Measurements from ENCODE around the gene PPM1K.

DNA sequence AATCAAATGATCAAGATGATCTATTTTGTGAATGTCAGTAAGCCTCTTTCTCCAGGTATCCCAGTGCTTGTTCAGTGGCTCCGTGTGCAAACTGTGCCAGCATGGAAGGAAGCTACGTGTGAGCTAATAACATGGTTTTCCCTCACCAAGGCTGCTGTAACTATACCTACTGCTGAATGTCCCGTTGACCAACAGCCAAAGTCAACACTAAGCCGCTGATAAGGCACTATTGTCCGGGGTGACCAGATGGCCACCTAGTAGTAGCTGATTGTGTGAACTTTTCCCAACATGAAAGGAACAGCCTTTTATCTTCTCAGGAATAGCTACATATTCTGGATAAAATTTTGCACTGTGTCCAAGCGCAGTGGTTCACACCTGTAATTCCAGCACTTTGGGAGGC lies 68.0 kb downstream of the PPM1K start:
- TF ChIP-seq TAF1 (IDR thresholded peaks at IDR 0.05; ENCODE audit: low read depth, low read length) (no peak), PAX5 (IDR thresholded peaks at IDR 0.05; ENCODE audit: insufficient read depth, low read length, severe bottlenecking) (no peak), POLR2AphosphoS5 (IDR thresholded peaks at IDR 0.05; ENCODE audit: low read depth, low read length) (no peak), POLR2A (IDR thresholded peaks at IDR 0.05; ENCODE audit: low read depth, low read length) (no peak)

All from GM12891 (cell line).